Measurements from ENCODE around the gene PMEPA1.

DNA sequence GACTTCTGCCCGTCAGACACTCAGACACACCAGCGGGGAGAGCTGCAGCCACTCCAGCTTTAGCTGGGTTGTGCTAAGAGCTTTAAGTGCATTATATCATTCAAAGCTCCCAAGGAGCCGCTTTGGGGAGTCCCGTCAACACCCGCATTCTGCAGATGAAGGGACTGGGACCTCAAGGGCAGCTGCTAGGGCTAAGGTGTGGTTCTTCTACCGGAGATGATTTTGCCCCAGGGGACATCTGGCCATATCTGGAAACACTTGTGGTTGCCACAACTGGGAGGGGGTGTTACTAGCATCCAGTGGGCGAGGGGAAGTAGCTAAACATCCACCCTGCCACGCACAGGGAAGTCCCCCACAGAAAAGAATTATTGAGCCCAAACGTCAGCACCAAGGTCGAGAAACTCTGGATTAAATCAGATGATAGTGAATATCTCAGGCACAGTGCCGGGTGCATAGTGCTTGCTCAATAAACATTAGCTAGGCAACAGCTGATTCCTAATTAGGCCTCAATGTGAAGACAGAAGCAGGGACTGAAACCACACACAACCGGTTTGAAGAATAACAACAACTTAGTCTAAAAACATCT is 29.6 kb downstream of the PMEPA1 start:
- TF ChIP-seq EP300 (IDR thresholded peaks at IDR 0.05) (no peak), POLR2A (IDR thresholded peaks at IDR 0.05) (no peak)
- TF ChIP-seq, protein P1, sequence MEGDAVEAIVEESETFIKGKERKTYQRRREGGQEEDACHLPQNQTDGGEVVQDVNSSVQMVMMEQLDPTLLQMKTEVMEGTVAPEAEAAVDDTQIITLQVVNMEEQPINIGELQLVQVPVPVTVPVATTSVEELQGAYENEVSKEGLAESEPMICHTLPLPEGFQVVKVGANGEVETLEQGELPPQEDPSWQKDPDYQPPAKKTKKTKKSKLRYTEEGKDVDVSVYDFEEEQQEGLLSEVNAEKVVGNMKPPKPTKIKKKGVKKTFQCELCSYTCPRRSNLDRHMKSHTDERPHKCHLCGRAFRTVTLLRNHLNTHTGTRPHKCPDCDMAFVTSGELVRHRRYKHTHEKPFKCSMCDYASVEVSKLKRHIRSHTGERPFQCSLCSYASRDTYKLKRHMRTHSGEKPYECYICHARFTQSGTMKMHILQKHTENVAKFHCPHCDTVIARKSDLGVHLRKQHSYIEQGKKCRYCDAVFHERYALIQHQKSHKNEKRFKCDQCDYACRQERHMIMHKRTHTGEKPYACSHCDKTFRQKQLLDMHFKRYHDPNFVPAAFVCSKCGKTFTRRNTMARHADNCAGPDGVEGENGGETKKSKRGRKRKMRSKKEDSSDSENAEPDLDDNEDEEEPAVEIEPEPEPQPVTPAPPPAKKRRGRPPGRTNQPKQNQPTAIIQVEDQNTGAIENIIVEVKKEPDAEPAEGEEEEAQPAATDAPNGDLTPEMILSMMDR (IDR thresholded peaks at IDR 0.05): no peak
